ENCODE results near the gene KCNQ2. TPM values are rescaled to one million over a fixed set of nuclear protein-coding genes. Genes with fewer than 3 reads are reported as not detected.

Gene KCNQ2
- total and polyA plus RNA-seq, 12 donors: 0.03 to 3.8 (median 1.4) TPM; not detected in 7

DNA sequence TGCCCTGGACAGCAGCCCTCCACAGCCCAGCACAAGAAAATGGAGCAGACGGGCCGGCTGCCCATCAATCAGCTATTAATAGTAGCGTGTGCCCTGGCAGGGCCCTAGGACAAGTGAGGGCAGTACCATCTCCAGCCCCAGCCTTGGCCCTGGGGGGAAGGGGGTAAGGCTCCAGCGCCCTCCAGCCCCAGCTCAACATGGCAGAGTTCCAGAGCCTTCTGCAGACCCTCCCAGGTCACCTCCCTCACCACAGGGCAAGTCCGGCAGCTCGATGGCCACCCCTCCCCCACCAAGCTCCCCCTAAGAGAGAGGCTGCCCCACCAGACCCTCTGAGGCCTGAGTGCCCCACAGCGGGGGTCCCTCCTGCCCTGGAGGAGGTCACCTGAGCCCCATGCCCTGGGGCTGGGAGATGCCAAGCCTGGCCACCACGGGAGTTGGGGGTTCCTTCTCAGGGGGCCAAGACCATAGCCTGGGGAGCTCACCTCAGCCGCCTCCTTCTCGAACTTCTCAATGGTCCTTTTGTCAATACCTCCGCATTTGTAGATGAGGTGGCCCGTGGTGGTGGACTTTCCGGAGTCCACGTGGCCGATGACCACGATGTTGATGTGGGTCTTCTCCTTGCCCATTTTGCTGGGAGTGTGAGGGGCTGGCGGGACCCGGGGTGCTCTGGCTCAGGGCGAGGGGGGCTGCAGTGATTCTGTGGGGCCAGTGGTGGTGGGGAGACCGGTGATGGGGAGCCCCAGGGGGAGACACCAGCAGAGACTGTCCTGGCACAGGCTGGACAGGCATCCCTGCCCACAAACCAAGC, 24.9 kb upstream of the KCNQ2 start:
- H3K27ac ChIP-seq: peak overlapping the region; percentile 68 to 98 (median 88)
- TF ChIP-seq, protein P1, sequence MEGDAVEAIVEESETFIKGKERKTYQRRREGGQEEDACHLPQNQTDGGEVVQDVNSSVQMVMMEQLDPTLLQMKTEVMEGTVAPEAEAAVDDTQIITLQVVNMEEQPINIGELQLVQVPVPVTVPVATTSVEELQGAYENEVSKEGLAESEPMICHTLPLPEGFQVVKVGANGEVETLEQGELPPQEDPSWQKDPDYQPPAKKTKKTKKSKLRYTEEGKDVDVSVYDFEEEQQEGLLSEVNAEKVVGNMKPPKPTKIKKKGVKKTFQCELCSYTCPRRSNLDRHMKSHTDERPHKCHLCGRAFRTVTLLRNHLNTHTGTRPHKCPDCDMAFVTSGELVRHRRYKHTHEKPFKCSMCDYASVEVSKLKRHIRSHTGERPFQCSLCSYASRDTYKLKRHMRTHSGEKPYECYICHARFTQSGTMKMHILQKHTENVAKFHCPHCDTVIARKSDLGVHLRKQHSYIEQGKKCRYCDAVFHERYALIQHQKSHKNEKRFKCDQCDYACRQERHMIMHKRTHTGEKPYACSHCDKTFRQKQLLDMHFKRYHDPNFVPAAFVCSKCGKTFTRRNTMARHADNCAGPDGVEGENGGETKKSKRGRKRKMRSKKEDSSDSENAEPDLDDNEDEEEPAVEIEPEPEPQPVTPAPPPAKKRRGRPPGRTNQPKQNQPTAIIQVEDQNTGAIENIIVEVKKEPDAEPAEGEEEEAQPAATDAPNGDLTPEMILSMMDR (IDR thresholded peaks at IDR 0.05): no peak
- DNase-seq: no peak
- peak overlapping the region; percentile 45 to 67 (median 60) for H3K4me3 ChIP-seq
- ATAC-seq: peak; percentile 23 to 78 (median 58)
- H3K4me1 ChIP-seq: peaks cover 10 to 56% (median 44%) of the 10 kb centered on the region in 9 donors
- H3K27me3 ChIP-seq: peaks cover 0 to 57% (median 39%) of the 10 kb centered on the region in 7 donors
- H3K36me3 ChIP-seq: peaks cover 0 to 31% (median 0%) of the 10 kb centered on the region in 9 donors
- intact Hi-C loops (cut with DNase I): loop anchor here in 4 of 10 donors (1.0 to 5.0 kb wide), 3 partner anchors 23 to 1120 kb away; partner anchors contain the start of gene PPDPF (in 4 of the 4)
- no peaks in the 10 kb centered on the region for H3K9me3 ChIP-seq
- 46 to 57% methylated on average over 20 of the region's 20 CpGs for WGBS, 2 donors

DNA sequence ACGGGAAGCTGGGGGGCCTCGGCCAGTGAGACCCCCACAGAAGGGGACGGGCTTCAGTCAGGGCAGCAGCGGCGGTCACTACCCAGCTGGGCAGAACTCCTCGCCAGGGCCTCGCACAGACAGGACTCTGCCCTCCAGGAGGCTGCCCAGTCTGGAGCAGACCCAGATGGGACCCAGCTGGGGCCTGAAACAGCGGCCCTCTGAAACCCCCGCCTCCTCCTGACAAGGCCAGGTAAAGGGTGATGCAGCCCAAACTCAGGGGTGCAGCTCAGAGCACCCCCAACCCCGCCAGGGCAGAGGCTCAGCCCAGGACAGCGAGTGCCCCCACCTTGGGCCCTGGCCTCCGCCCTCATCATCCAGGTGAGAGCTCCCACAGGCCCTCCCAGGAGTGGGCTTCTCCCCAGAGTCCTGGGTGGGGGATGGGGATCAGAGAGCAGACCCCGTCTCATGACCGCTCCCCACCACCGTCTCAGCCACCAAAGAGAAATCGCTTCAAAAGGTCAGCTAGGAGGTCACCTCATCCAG, 24.2 kb upstream of the KCNQ2 start:
- no peaks in the 10 kb centered on the region for H3K9me3 ChIP-seq
- H3K4me3 ChIP-seq: peak overlapping the region; percentile 18 to 67 (median 60)
- intact Hi-C loops (cut with DNase I): loop anchor here in 5 of 10 donors (1.0 to 5.0 kb wide), 3 partner anchors 24 to 1119 kb away; partner anchors contain the start of gene PPDPF (in 5 of the 5)
- DNase-seq (no peak), ATAC-seq (peak in 2 of 8 donors; percentile 0)
- 44 to 60% methylated on average over 16 of the region's 16 CpGs for WGBS, 2 donors
- TF ChIP-seq, protein P1 (IDR thresholded peaks at IDR 0.05): no peak
- peaks cover 0 to 31% (median 0%) of the 10 kb centered on the region in 9 donors for H3K36me3 ChIP-seq
- peaks cover 0 to 56% (median 36%) of the 10 kb centered on the region in 7 donors for H3K27me3 ChIP-seq
- H3K4me1 ChIP-seq: peaks cover 10 to 52% (median 39%) of the 10 kb centered on the region in 9 donors
- H3K27ac ChIP-seq: peak overlapping the region in 8 of 10 donors; percentile 75 to 98 (median 93)

DNA sequence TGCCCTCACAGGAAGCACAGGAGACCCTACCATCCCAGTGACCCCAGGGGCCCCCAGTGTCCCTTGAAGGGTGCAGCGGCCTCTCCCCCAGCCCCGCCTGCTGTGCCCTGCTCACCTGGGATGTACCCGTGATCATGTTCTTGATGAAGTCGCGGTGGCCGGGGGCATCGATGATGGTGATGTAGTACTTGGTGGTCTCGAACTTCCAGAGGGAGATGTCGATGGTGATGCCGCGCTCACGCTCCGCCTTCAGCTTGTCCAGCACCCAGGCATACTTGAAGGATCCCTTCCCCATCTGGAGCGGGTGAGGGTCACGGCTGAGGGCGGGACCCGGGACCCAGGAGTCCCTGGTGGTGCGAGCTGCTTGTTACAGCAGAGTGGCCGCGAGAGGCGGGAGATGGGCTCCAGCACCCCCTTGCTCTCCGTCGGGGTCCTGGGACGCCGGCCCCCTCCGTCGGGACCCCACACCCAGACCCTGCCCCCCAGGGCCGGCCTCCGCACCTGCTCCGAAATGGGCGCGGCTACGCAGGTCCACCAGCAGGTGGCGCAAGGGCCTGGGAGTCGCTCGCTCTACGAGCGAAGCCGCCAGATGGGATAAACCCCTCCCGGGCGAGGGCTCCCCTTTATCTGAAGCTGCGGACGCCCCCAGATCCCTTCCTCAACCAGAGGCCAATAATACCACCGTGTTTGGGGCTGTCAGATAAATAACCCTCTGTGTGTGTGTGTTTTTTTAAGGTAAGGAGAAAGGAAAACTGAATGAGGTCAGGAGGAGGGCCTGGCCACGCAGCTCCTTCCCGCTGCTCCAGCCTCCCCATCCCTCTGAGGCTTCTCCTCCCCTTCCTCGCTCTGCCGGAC, 23.5 kb upstream of the KCNQ2 start:
- TF ChIP-seq, protein P1 (IDR thresholded peaks at IDR 0.05): peak; percentile 89 to 98 (median 96)
- intact Hi-C loops (cut with DNase I): loop anchor here in 5 of 10 donors (1.0 to 5.0 kb wide), 3 partner anchors 24 to 1119 kb away; partner anchors contain the start of gene PPDPF (in 4 of the 5)
- Histone ChIP-seq H3K36me3 (peaks cover 0 to 36% (median 0%) of the 10 kb centered on the region in 9 donors), H3K4me3 (peak overlapping the region; percentile 18 to 67 (median 60)), H3K9me3 (no peaks in the 10 kb centered on the region), H3K4me1 (peaks cover 10 to 45% (median 37%) of the 10 kb centered on the region in 9 donors), H3K27ac (peak overlapping the region in 8 of 10 donors; percentile 75 to 98 (median 93)), H3K27me3 (peaks cover 0 to 56% (median 38%) of the 10 kb centered on the region in 7 donors)
- peak; percentile 18 to 61 (median 38) for ATAC-seq
- 24 to 27% methylated on average over 48 of the region's 48 CpGs for WGBS, 2 donors
- peak; percentile 67 to 77 for DNase-seq

Data from heart right ventricle (tissue), 16 donors.